HepG2 (cell line): Measurements from ENCODE around the gene ZDHHC14. TPM values are rescaled to one million over a fixed set of nuclear protein-coding genes. Genes with fewer than 3 reads are reported as not detected.

Experiments
- AGO2 ChIP-seq: fragments of 200-400 bp; formaldehyde crosslinking; optimal IDR thresholded peaks from 2 replicates; pipeline ENCODE3; 2017; ENCODE audit warnings: mild to moderate bottlenecking, low read depth, low read length, moderate library complexity
- BRF2 ChIP-seq: sonication (generic); formaldehyde crosslinking; IDR thresholded peaks from 2 replicates; pipeline ENCODE4 v1.8.1; 2022; ENCODE audit warnings: mild to moderate bottlenecking, missing genetic modification reagents
- CAMTA2 ChIP-seq: sonication (generic); formaldehyde crosslinking; IDR thresholded peaks from 2 replicates; pipeline ENCODE4 v1.4.0; 2020; ENCODE audit warnings: mild to moderate bottlenecking, missing genetic modification reagents, borderline replicate concordance
- HDAC6 ChIP-seq: fragments of 200-600 bp; sonication (generic); IDR thresholded peaks from 2 replicates; pipeline ENCODE4 v1.7.0; 2017; ENCODE audit warnings: mild to moderate bottlenecking, antibody characterized with exemption, low read length, low read depth
- HNF4A ChIP-seq: sonication (generic); formaldehyde crosslinking; IDR thresholded peaks from 2 replicates; pipeline ENCODE4 v1.4.0; 2020; ENCODE audit warnings: missing genetic modification reagents
- NFATC3 ChIP-seq: sonication (generic); formaldehyde crosslinking; IDR thresholded peaks from 2 replicates; pipeline ENCODE4 v1.5.1; 2020; ENCODE audit warnings: mild to moderate bottlenecking, missing genetic modification reagents
- NFYC ChIP-seq: IDR thresholded peaks from 2 replicates; pipeline ENCODE4 v1.6.1; 2016; ENCODE audit warnings: missing genetic modification reagents, missing compliant biosample characterization
- ZNF543 ChIP-seq: sonication (generic); formaldehyde crosslinking; IDR thresholded peaks from 2 replicates; pipeline ENCODE4 v1.4.0; 2020; ENCODE audit warnings: mild to moderate bottlenecking, missing genetic modification reagents
- ZNF547 ChIP-seq: sonication (generic); formaldehyde crosslinking; IDR thresholded peaks from 2 replicates; pipeline ENCODE4 v1.5.1; 2020; ENCODE audit warnings: mild to moderate bottlenecking, missing genetic modification reagents
- ZNF687 ChIP-seq: sonication (generic); formaldehyde crosslinking; IDR thresholded peaks from 2 replicates; pipeline ENCODE4 v1.5.1; 2020; ENCODE audit warnings: mild to moderate bottlenecking, missing genetic modification reagents, moderate library complexity
- polyA plus RNA-seq, 8 experiments: library from polyadenylated mRNA; depleted of rRNA in 3 of 8; stranded (reverse) in 7 of 8; unstranded in 1 of 8; fragments of >200 nt; fragmentation: Illumina TruSeq in 4 of 8; extraction: Trizol in 4 of 8; gene quantifications; 2 replicates each; pipeline versions ENCODE4 v1.2.1 to v1.2.3, GENCODE V29; 2011 to 2016; ENCODE audit warnings: low read depth in 4 of 8, missing spikeins in 1 of 8, mixed read lengths in 1 of 8; ENCODE audit not compliant: insufficient read depth in 1 of 8
- total RNA-seq, 5 experiments: library from RNA; depleted of rRNA; stranded (reverse); fragments of >200 nt; fragmentation: Illumina TruSeq; extraction: Trizol; gene quantifications; 2 replicates each; pipeline ENCODE4 v1.2.3, GENCODE V29; 2016; ENCODE audit warnings: low read depth in 1 of 5
- TF ChIP-seq, protein P1 (sequence below): sonication (generic); formaldehyde crosslinking; IDR thresholded peaks from 2 replicates; pipeline ENCODE4 v1.4.0; 2020; ENCODE audit warnings: mild to moderate bottlenecking, missing genetic modification reagents
- TF ChIP-seq, protein P2 (sequence below): sonication (generic); formaldehyde crosslinking; IDR thresholded peaks from 2 replicates; pipeline ENCODE4 v1.9.0; 2021; ENCODE audit warnings: missing genetic modification reagents, borderline replicate concordance
- TF ChIP-seq, protein P3 (sequence below): sonication (generic); formaldehyde crosslinking; IDR thresholded peaks from 2 replicates; pipeline ENCODE4 v1.9.0; 2021; ENCODE audit warnings: missing genetic modification reagents, borderline replicate concordance

ZDHHC14 gene
- total and polyA plus RNA-seq, 2 of the 13 experiments (the other 11 are each of a cell fraction or from before 2014, with no cell fraction given): 3.7 to 9.5 TPM

DNA sequence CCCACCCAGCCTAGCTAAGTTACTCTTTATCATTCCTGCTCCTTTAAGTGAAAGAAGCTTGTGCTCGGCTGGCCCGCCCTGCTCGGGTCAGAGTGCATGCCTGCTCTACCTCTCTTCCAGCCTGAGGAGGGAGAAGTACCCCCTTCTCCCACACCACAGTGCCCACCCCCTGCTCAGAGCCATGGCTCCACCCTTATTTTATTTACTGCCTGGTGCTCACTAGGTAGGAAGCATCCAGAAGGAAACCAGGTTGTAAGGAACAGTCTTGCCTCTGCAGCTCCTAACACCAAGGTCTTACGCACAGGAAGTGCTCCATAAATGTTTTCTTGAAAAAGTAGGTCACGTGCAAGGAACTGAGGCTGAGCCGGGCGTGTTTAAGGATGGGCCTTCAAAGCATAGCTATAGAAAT, 336.4 kb downstream of the ZDHHC14 start (continued):
- peak; percentile 16; the same call in 1 of the 2 replicates for TF ChIP-seq ZNF687
- TF ChIP-seq ZNF547 (CRISPR knock-in tag): no peak
- TF ChIP-seq AGO2: no peak
- TF ChIP-seq CAMTA2 (CRISPR knock-in tag): no peak
- TF ChIP-seq, protein P1, sequence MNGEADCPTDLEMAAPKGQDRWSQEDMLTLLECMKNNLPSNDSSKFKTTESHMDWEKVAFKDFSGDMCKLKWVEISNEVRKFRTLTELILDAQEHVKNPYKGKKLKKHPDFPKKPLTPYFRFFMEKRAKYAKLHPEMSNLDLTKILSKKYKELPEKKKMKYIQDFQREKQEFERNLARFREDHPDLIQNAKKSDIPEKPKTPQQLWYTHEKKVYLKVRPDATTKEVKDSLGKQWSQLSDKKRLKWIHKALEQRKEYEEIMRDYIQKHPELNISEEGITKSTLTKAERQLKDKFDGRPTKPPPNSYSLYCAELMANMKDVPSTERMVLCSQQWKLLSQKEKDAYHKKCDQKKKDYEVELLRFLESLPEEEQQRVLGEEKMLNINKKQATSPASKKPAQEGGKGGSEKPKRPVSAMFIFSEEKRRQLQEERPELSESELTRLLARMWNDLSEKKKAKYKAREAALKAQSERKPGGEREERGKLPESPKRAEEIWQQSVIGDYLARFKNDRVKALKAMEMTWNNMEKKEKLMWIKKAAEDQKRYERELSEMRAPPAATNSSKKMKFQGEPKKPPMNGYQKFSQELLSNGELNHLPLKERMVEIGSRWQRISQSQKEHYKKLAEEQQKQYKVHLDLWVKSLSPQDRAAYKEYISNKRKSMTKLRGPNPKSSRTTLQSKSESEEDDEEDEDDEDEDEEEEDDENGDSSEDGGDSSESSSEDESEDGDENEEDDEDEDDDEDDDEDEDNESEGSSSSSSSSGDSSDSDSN (CRISPR knock-in tag): 0 out of 2 replicates have a peak, but pooled peaks have one; percentile 4
- TF ChIP-seq HDAC6: no peak
- TF ChIP-seq ZNF543 (CRISPR knock-in tag): no peak
- TF ChIP-seq BRF2 (CRISPR knock-in tag): no peak
- no peak for TF ChIP-seq NFATC3 (CRISPR knock-in tag)
- TF ChIP-seq, protein P2, sequence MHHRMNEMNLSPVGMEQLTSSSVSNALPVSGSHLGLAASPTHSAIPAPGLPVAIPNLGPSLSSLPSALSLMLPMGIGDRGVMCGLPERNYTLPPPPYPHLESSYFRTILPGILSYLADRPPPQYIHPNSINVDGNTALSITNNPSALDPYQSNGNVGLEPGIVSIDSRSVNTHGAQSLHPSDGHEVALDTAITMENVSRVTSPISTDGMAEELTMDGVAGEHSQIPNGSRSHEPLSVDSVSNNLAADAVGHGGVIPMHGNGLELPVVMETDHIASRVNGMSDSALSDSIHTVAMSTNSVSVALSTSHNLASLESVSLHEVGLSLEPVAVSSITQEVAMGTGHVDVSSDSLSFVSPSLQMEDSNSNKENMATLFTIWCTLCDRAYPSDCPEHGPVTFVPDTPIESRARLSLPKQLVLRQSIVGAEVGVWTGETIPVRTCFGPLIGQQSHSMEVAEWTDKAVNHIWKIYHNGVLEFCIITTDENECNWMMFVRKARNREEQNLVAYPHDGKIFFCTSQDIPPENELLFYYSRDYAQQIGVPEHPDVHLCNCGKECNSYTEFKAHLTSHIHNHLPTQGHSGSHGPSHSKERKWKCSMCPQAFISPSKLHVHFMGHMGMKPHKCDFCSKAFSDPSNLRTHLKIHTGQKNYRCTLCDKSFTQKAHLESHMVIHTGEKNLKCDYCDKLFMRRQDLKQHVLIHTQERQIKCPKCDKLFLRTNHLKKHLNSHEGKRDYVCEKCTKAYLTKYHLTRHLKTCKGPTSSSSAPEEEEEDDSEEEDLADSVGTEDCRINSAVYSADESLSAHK (CRISPR knock-in tag): no peak
- no peak for TF ChIP-seq NFYC (CRISPR knock-in tag)
- TF ChIP-seq, protein P3, sequence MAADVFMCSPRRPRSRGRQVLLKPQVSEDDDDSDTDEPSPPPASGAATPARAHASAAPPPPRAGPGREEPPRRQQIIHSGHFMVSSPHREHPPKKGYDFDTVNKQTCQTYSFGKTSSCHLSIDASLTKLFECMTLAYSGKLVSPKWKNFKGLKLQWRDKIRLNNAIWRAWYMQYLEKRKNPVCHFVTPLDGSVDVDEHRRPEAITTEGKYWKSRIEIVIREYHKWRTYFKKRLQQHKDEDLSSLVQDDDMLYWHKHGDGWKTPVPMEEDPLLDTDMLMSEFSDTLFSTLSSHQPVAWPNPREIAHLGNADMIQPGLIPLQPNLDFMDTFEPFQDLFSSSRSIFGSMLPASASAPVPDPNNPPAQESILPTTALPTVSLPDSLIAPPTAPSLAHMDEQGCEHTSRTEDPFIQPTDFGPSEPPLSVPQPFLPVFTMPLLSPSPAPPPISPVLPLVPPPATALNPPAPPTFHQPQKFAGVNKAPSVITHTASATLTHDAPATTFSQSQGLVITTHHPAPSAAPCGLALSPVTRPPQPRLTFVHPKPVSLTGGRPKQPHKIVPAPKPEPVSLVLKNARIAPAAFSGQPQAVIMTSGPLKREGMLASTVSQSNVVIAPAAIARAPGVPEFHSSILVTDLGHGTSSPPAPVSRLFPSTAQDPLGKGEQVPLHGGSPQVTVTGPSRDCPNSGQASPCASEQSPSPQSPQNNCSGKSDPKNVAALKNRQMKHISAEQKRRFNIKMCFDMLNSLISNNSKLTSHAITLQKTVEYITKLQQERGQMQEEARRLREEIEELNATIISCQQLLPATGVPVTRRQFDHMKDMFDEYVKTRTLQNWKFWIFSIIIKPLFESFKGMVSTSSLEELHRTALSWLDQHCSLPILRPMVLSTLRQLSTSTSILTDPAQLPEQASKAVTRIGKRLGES (CRISPR knock-in tag): no peak
- TF ChIP-seq HNF4A: 0 out of 2 replicates have a peak, but pooled peaks have one; percentile 8
